SU-DHL-6 (cell line): ENCODE measurements around the gene DDX10.

Experiments
- H2AFZ ChIP-seq: fragments of 200-600 bp; sonication (generic); 2 replicates; pipeline ENCODE4 v1.6.1; 2014; ENCODE audit warnings: low read depth, mild to moderate bottlenecking, moderate library complexity, mixed read lengths, antibody characterized with exemption, low read length; ENCODE audit not compliant: severe bottlenecking
- H3F3A ChIP-seq: fragments of 200-600 bp; shearing (Covaris generic); 2 replicates; pipeline ENCODE4 v1.6.0; 2016; ENCODE audit warnings: antibody characterized with exemption, mild to moderate bottlenecking; ENCODE audit not compliant: insufficient read depth
- H3K27ac ChIP-seq: fragments of 200-600 bp; sonication (generic); 2 replicates; pipeline ENCODE4 v1.5.1; 2016; ENCODE audit warnings: low read depth, mild to moderate bottlenecking, low read length, moderate library complexity, mixed read lengths
- H3K27me3 ChIP-seq: fragments of 200-600 bp; sonication (generic), shearing (Covaris generic); 2 replicates; pipeline ENCODE4 v1.6.0; 2014; ENCODE audit warnings: mild to moderate bottlenecking, low read length
- H3K36me3 ChIP-seq: fragments of 200-600 bp; sonication (generic); 2 replicates; pipeline ENCODE4 v1.6.1; 2014; ENCODE audit warnings: mild to moderate bottlenecking, low read length, mixed read lengths
- H3K4me2 ChIP-seq: fragments of 300-600, 200-600 bp; shearing (Covaris generic), sonication (generic); 2 replicates; pipeline ENCODE4 v1.6.0; 2014; ENCODE audit warnings: low read length, low read depth, mild to moderate bottlenecking; ENCODE audit not compliant: poor library complexity, severe bottlenecking
- H3K4me3 ChIP-seq: fragments of 200-600 bp; sonication (generic); 2 replicates; pipeline ENCODE4 v1.5.1; 2014; ENCODE audit warnings: antibody characterized with exemption, low read length, mild to moderate bottlenecking, mixed read lengths; ENCODE audit not compliant: insufficient read depth, poor library complexity, severe bottlenecking
- H3K79me2 ChIP-seq: fragments of 200-600 bp; sonication (generic); 2 replicates; pipeline ENCODE4 v1.6.1; 2014; ENCODE audit warnings: mild to moderate bottlenecking, low read length, moderate library complexity; ENCODE audit not compliant: insufficient read depth
- H3K9ac ChIP-seq: fragments of 200-600 bp; sonication (generic); 2 replicates; pipeline ENCODE4 v1.7.0; 2014; ENCODE audit warnings: mild to moderate bottlenecking, low read length
- H3K9me2 ChIP-seq: fragments of 200-600 bp; sonication (generic); replicated peaks from 2 replicates; pipeline ENCODE4 v1.6.1; 2014; ENCODE audit warnings: low read length; ENCODE audit not compliant: insufficient read depth
- H3K9me3 ChIP-seq: fragments of 200-600 bp; sonication (generic); 2 replicates; pipeline ENCODE4 v1.6.1; 2014; ENCODE audit warnings: low read length, mixed read lengths; ENCODE audit not compliant: insufficient read depth
- H4K20me1 ChIP-seq: fragments of 200-600 bp; sonication (generic); 2 replicates; pipeline ENCODE4 v1.6.1; 2014; ENCODE audit warnings: low read depth, mild to moderate bottlenecking, antibody characterized with exemption, low read length, moderate library complexity, mixed read lengths
- CTCF ChIP-seq: fragments of 200-600 bp; sonication (generic); IDR thresholded peaks from one replicate; pipeline ENCODE4 v1.5.1; 2017; ENCODE audit warnings: antibody characterized with exemption, mild to moderate bottlenecking, low read length, moderate library complexity; ENCODE audit not compliant: insufficient read depth, poor library complexity, severe bottlenecking
- EZH2phosphoT487 ChIP-seq: fragments of 200-600 bp; sonication (generic), shearing (Covaris generic); conservative IDR thresholded peaks from 2 replicates; pipeline ENCODE4 v1.6.1; 2018; ENCODE audit warnings: mild to moderate bottlenecking, antibody characterized with exemption, low read length, moderate library complexity, mixed read lengths

DDX10 gene

GRCh38 chr11:108914981-108915380, 250.1 kb downstream of the DDX10 start:
- H3K4me2 ChIP-seq = no peak overlapping the region
- no peaks in the 10 kb centered on the region for H3K79me2 ChIP-seq
- H3K27me3 ChIP-seq = no peaks in the 10 kb centered on the region
- no peak overlapping the region for H3K4me3 ChIP-seq
- H4K20me1 ChIP-seq = no peaks in the 10 kb centered on the region
- H3K9me2 ChIP-seq = no peaks in the 10 kb centered on the region
- no peaks in the 10 kb centered on the region for H3F3A ChIP-seq
- H3K27ac ChIP-seq = no peak overlapping the region
- TF ChIP-seq CTCF = no peak
- no peak for TF ChIP-seq EZH2phosphoT487
- H3K36me3 ChIP-seq = peaks cover 7% of the 10 kb centered on the region
- H3K9ac ChIP-seq = no peak overlapping the region
- no peak overlapping the region for H2AFZ ChIP-seq
- no peaks in the 10 kb centered on the region for H3K9me3 ChIP-seq

DNA sequence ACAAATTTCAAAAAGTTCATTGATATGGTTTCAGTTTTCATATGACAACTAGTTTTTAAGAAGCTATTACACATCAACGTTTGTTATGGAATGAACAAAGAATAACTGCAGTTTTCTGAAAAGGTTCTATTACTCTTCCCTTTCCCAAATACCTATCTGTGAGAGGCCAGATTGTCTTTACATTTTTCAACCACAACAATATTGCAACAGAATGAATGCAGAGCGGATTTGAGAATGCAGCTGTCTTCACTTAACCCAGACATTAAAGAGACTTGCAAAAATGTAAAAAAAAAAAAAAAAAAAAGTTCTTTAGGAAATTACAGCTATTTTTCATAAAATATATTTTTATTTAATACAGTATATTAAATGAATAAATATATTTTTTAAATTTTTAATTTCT, 250.8 kb downstream of the DDX10 start:
- Histone ChIP-seq H4K20me1 (no peaks in the 10 kb centered on the region), H3K9ac (no peak overlapping the region), H3K36me3 (peaks cover 7% of the 10 kb centered on the region), H3K79me2 (no peaks in the 10 kb centered on the region), H3K4me3 (no peak overlapping the region), H3K27me3 (no peaks in the 10 kb centered on the region), H3F3A (no peaks in the 10 kb centered on the region), H2AFZ (no peak overlapping the region), H3K9me2 (no peaks in the 10 kb centered on the region), H3K9me3 (no peaks in the 10 kb centered on the region), H3K4me2 (no peak overlapping the region), H3K27ac (no peak overlapping the region)
- no peak for TF ChIP-seq EZH2phosphoT487
- TF ChIP-seq CTCF = no peak

DNA sequence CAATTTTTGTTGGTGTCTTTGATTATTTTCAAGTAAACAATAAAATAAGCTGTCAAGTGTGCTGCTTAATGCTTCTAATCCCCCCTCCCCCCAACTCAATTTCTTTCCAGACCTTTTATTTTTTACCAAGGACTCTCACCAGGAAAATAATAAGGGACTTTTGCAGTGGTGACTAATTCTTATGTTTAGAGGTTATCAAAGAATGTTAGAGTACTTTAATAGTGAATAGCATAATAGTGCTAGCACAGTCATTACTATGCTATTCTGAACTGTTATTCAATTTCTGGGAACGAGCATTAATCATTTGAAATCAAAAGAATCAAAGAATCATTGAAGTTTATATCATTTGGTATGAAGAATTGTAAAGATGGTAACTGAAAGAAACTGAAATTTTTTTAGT, 251.4 kb downstream of the DDX10 start:
- no peak overlapping the region for H2AFZ ChIP-seq
- peaks cover 7% of the 10 kb centered on the region for H3K36me3 ChIP-seq
- TF ChIP-seq CTCF (no peak), EZH2phosphoT487 (no peak)
- H3K9ac ChIP-seq = no peak overlapping the region
- no peaks in the 10 kb centered on the region for H3F3A ChIP-seq
- no peaks in the 10 kb centered on the region for H4K20me1 ChIP-seq
- no peak overlapping the region for H3K4me2 ChIP-seq
- no peak overlapping the region for H3K27ac ChIP-seq
- no peak overlapping the region for H3K4me3 ChIP-seq
- H3K9me2 ChIP-seq = no peaks in the 10 kb centered on the region
- no peaks in the 10 kb centered on the region for H3K79me2 ChIP-seq
- no peaks in the 10 kb centered on the region for H3K27me3 ChIP-seq
- H3K9me3 ChIP-seq = no peaks in the 10 kb centered on the region
